A549 (cell line): ENCODE data around the gene BEND4. TPM values are rescaled to one million over a fixed set of nuclear protein-coding genes. Genes with fewer than 3 reads are reported as not detected.

Experiments
- ATAC-seq, 2 experiments: fragments of 200-7000 bp in 1 of 2; fragments of >200 bp in 1 of 2; cut with Nextera tagmentation in 1 of 2; cut with Tn5 transposase in 1 of 2; 3 replicates each; pipeline versions ENCODE4 v1.8.0 to v1.9.1; 2018 to 2020; ENCODE audit warnings: mild to moderate bottlenecking in 1 of 2, moderate library complexity in 1 of 2
- CTCF ChIA-PET: fragments of 300-600 bp; sonication (Branson Sonifier 250); formaldehyde crosslinking; extraction: SDS; loops from one replicate; lab custom pipeline; 2021; ENCODE audit warnings: antibody characterized with exemption, inconsistent platforms; lab: Yijun Ruan, JAX
- POLR2A ChIA-PET: fragments of 350-600 bp; formaldehyde crosslinking; extraction: SDS; loops from one replicate; lab custom pipeline; 2021; ENCODE audit warnings: antibody characterized with exemption, inconsistent platforms; lab: Yijun Ruan, JAX
- DNase-seq, 2 experiments: peaks; one replicate each; pipeline versions ENCODE4 v3.0.0 to v3.0.0-alpha.2; 2011 to 2016; ENCODE audit warnings: low read depth in 1 of 2, low spot score in 1 of 2
- FAIRE-seq: peaks from 2 replicates; lab custom pipeline; 2011; peaks lifted over from hg19 to GRCh38; lab: Jason Lieb, UNC
- H3K27ac ChIP-seq, 2 experiments: fragments of >200 bp; sonication (Bioruptor Twin); formaldehyde crosslinking; 3 replicates each; pipeline ENCODE4 v1.5.1; 2016 to 2017
- H3K4me1 ChIP-seq: fragments of >200 bp; sonication (Bioruptor Twin); formaldehyde crosslinking; 3 replicates; pipeline ENCODE4 v1.6.1; 2016
- H3K4me2 ChIP-seq: fragments of >200 bp; sonication (Bioruptor Twin); formaldehyde crosslinking; 3 replicates; pipeline ENCODE4 v1.6.1; 2016
- H3K4me3 ChIP-seq: fragments of >200 bp; sonication (Bioruptor Twin); formaldehyde crosslinking; 3 replicates; pipeline ENCODE4 v1.5.1; 2016
- H3K9me3 ChIP-seq: fragments of >200 bp; sonication (Bioruptor Twin); formaldehyde crosslinking; 3 replicates; pipeline ENCODE4 v1.6.1; 2016
- BHLHE40 ChIP-seq: IDR thresholded peaks from 2 replicates; pipeline ENCODE4 v1.6.1; 2012; ENCODE audit warnings: low read depth, low read length, inconsistent platforms
- CEBPB ChIP-seq, 2 experiments: fragments of >200 bp in 1 of 2; sonication (Bioruptor Twin) in 1 of 2; formaldehyde crosslinking in 1 of 2; IDR thresholded peaks; 2 replicates each; pipeline ENCODE4 v1.6.1; 2012 to 2016
- CHD4 ChIP-seq: fragments of 200-600 bp; sonication (generic); IDR thresholded peaks from 2 replicates; pipeline ENCODE4 v1.6.1; 2016; ENCODE audit warnings: antibody characterized with exemption, mild to moderate bottlenecking, borderline replicate concordance
- E2F6 ChIP-seq: IDR thresholded peaks from 2 replicates; pipeline ENCODE4 v1.6.1; 2012; ENCODE audit warnings: low read depth, borderline replicate concordance
- EHF ChIP-seq: fragments of 250-450 bp; sonication (Bioruptor Pico); IDR thresholded peaks from 2 replicates; pipeline ENCODE4 v1.5.0; 2020; ENCODE audit warnings: mild to moderate bottlenecking
- EHMT2 ChIP-seq: fragments of 200-600 bp; sonication (generic); IDR thresholded peaks from 2 replicates; pipeline ENCODE4 v1.6.1; 2016; ENCODE audit warnings: antibody characterized with exemption, low read depth, mild to moderate bottlenecking, moderate library complexity
- ESRRA ChIP-seq: fragments of 150-350 bp; IDR thresholded peaks from 2 replicates; pipeline ENCODE4 v1.6.1; 2014; ENCODE audit warnings: mild to moderate bottlenecking, low read length, borderline replicate concordance
- FOSB ChIP-seq: fragments of 250-450 bp; sonication (Bioruptor Pico); IDR thresholded peaks from 2 replicates; pipeline ENCODE4 v1.5.0; 2020; ENCODE audit warnings: mild to moderate bottlenecking, moderate library complexity
- FOXS1 ChIP-seq: fragments of 250-450 bp; sonication (Bioruptor Pico); IDR thresholded peaks from 2 replicates; pipeline ENCODE4 v1.5.0; 2020; ENCODE audit warnings: mild to moderate bottlenecking, moderate library complexity
- HES2 ChIP-seq: fragments of >200 bp; sonication (Bioruptor Twin); formaldehyde crosslinking; IDR thresholded peaks from 2 replicates; pipeline ENCODE4 v1.6.1; 2016
- HEYL ChIP-seq: fragments of 250-450 bp; sonication (Bioruptor Pico); IDR thresholded peaks from 2 replicates; pipeline ENCODE4 v1.8.0; 2021; ENCODE audit warnings: mild to moderate bottlenecking, moderate library complexity
- HOXA7 ChIP-seq: fragments of 250-450 bp; sonication (Bioruptor Pico); IDR thresholded peaks from 2 replicates; pipeline ENCODE4 v1.5.0; 2020; ENCODE audit warnings: mild to moderate bottlenecking, moderate library complexity
- KDM5A ChIP-seq: fragments of 200-600 bp; sonication (generic); IDR thresholded peaks from 2 replicates; pipeline ENCODE4 v1.6.1; 2016; ENCODE audit warnings: antibody characterized with exemption, mild to moderate bottlenecking
- MAFK ChIP-seq: fragments of 450-650 bp; IDR thresholded peaks from 2 replicates; pipeline ENCODE4 v1.6.1; 2014; ENCODE audit not compliant: partially characterized antibody
- MAX ChIP-seq: IDR thresholded peaks from 2 replicates; pipeline ENCODE4 v1.6.1; 2012
- MYC ChIP-seq: IDR thresholded peaks from 2 replicates; pipeline ENCODE4 v1.6.1; 2012; ENCODE audit warnings: mild to moderate bottlenecking, inconsistent platforms, low read length, improper control_type of control experiment, borderline replicate concordance
- NR3C1 ChIP-seq: fragments of >200 bp; sonication (Bioruptor Twin); formaldehyde crosslinking; IDR thresholded peaks from 3 replicates; pipeline ENCODE4 v1.6.1; 2017
- PBX3 ChIP-seq: IDR thresholded peaks from 2 replicates; pipeline ENCODE4 v1.6.1; 2012
- PHF8 ChIP-seq: fragments of 200-600 bp; sonication (generic); IDR thresholded peaks from 2 replicates; pipeline ENCODE4 v1.6.1; 2016; ENCODE audit warnings: low read depth, mild to moderate bottlenecking, antibody characterized with exemption, moderate library complexity, borderline replicate concordance
- POLR2A ChIP-seq: IDR thresholded peaks from 2 replicates; pipeline ENCODE4 v1.6.1; 2012; ENCODE audit warnings: mild to moderate bottlenecking, low read length
- POLR2AphosphoS2 ChIP-seq: conservative IDR thresholded peaks from 2 replicates; pipeline ENCODE4 v1.6.1; 2012; ENCODE audit warnings: low read length, improper control_type of control experiment, inconsistent platforms
- RARB ChIP-seq: fragments of 250-450 bp; sonication (Bioruptor Pico); IDR thresholded peaks from 2 replicates; pipeline ENCODE4 v1.8.0; 2021; ENCODE audit warnings: mild to moderate bottlenecking, moderate library complexity
- RCOR1 ChIP-seq: fragments of 150-350 bp; IDR thresholded peaks from 2 replicates; pipeline ENCODE4 v1.6.1; 2014; ENCODE audit warnings: antibody characterized with exemption, low read length, low read depth
- SMC3 ChIP-seq: fragments of >200 bp; sonication (Bioruptor Twin); formaldehyde crosslinking; IDR thresholded peaks from 3 replicates; pipeline ENCODE4 v1.6.1; 2018; ENCODE audit warnings: inconsistent platforms
- TFCP2L1 ChIP-seq: fragments of 250-450 bp; sonication (Bioruptor Pico); IDR thresholded peaks from 2 replicates; pipeline ENCODE4 v1.5.0; 2021; ENCODE audit warnings: mild to moderate bottlenecking
- USF2 ChIP-seq: fragments of 450-650 bp; IDR thresholded peaks from 2 replicates; pipeline ENCODE4 v1.6.1; 2014; ENCODE audit warnings: antibody characterized with exemption
- ZNF302 ChIP-seq: fragments of 250-450 bp; sonication (Bioruptor Pico); IDR thresholded peaks from 2 replicates; pipeline ENCODE4 v1.9.0; 2021; ENCODE audit warnings: inconsistent platforms, mild to moderate bottlenecking, moderate library complexity
- ZSCAN20 ChIP-seq: fragments of 250-450 bp; sonication (Bioruptor Pico); IDR thresholded peaks from 2 replicates; pipeline ENCODE4 v1.8.0; 2022; ENCODE audit warnings: mild to moderate bottlenecking, moderate library complexity
- WGBS: methylation state at CpG from one replicate; pipeline ENCODE4 v1.1.6; 2017; ENCODE audit errors: missing lambda C conversion rate; 5-methylcytosine and 5-hydroxymethylcytosine counted together
- polyA plus RNA-seq, 4 experiments: library from polyadenylated mRNA; depleted of rRNA in 3 of 4; stranded (reverse); fragments of >200 nt; fragmentation: RNase III in 1 of 4; extraction: RNeasy Plus Mini Kit Qiagen cat#74134 plus additional on column Dnase treatment in 1 of 4; gene quantifications; 2 replicates in 3 of 4; 3 replicates in 1 of 4; pipeline ENCODE4 v1.2.3, GENCODE V29; 2011 to 2017

The BEND4 gene
- polyA plus RNA-seq, 2 of the 4 experiments (the other 2 are of a cell fraction), result not detected

- no peaks in the 10 kb centered on the region for H3K9me3 ChIP-seq
- H3K4me1 ChIP-seq, result no peaks in the 10 kb centered on the region
- H3K27ac ChIP-seq, result no peak overlapping the region
- ChIA-PET POLR2A (no interaction called here), CTCF (no interaction called here)
- ATAC-seq, result no peak
- 0% methylated on average over 1 of the region's 1 CpG for WGBS
- TF ChIP-seq EHF (no peak), ESRRA (no peak), SMC3 (no peak), PBX3 (no peak), HES2 (no peak), PHF8 (no peak), ZNF302 (CRISPR knock-in tag) (no peak), HEYL (CRISPR knock-in tag) (no peak), MAFK (no peak)
- FAIRE-seq, result no peak
- H3K4me2 ChIP-seq, result no peak overlapping the region
- DNase-seq, result no peak
- no peak overlapping the region for H3K4me3 ChIP-seq
These were observed 19.4 kb downstream of the BEND4 start for GRCh38 chr4:42133006-42133405.

GRCh38 chr4:42132099-42132498 lies 20.4 kb downstream of the BEND4 start:
- Histone ChIP-seq H3K4me2 (no peak overlapping the region), H3K4me1 (no peaks in the 10 kb centered on the region), H3K27ac (no peak overlapping the region), H3K4me3 (no peak overlapping the region), H3K9me3 (no peaks in the 10 kb centered on the region)
- ATAC-seq (no peak), FAIRE-seq (no peak), DNase-seq (no peak)
- ChIA-PET CTCF (no interaction called here), POLR2A (no interaction called here)
- TF ChIP-seq POLR2AphosphoS2 (no peak), FOXS1 (CRISPR knock-in tag) (no peak), MAX (no peak), HES2 (no peak), RARB (CRISPR knock-in tag) (no peak), HEYL (CRISPR knock-in tag) (no peak), ZSCAN20 (no peak), EHMT2 (no peak), TFCP2L1 (CRISPR knock-in tag) (no peak), USF2 (no peak), FOSB (CRISPR knock-in tag) (no peak)
- 39% methylated on average over 7 of the region's 7 CpGs for WGBS

GRCh38 chr4:42123071-42123644 lies 29.3 kb downstream of the BEND4 start:
- 23% methylated on average over 2 of the region's 2 CpGs for WGBS
- no peak overlapping the region for H3K27ac ChIP-seq
- no peaks in the 10 kb centered on the region for H3K4me1 ChIP-seq
- TF ChIP-seq HOXA7 (CRISPR knock-in tag), result no peak
- no peak overlapping the region for H3K4me3 ChIP-seq
- ChIA-PET CTCF (no interaction called here), POLR2A (no interaction called here)
- FAIRE-seq, result no peak
- H3K9me3 ChIP-seq, result no peaks in the 10 kb centered on the region
- ATAC-seq, result no peak
- DNase-seq, result no peak
- H3K4me2 ChIP-seq, result no peak overlapping the region

- TF ChIP-seq CEBPB (IDR thresholded peaks at IDR 0.05), result no peak
- TF ChIP-seq KDM5A, result no peak
- TF ChIP-seq FOXS1 (CRISPR knock-in tag), result no peak
- no peak for TF ChIP-seq FOSB (CRISPR knock-in tag)
- no peak for TF ChIP-seq HEYL (CRISPR knock-in tag)
- TF ChIP-seq E2F6, result no peak
- no peak for TF ChIP-seq POLR2A
- TF ChIP-seq CHD4, result no peak
- no peak for TF ChIP-seq ZNF302 (CRISPR knock-in tag)
- TF ChIP-seq MYC, result no peak
- TF ChIP-seq RCOR1, result no peak
- no peak for TF ChIP-seq BHLHE40
- no peak for TF ChIP-seq EHMT2
- no peak for TF ChIP-seq ESRRA
- TF ChIP-seq RARB (CRISPR knock-in tag), result no peak
- TF ChIP-seq ZSCAN20, result no peak
- TF ChIP-seq NR3C1, result no peak
- no peak for TF ChIP-seq EHF
- TF ChIP-seq HES2, result no peak
- Histone ChIP-seq H3K4me1 (no peaks in the 10 kb centered on the region), H3K9me3 (no peaks in the 10 kb centered on the region), H3K27ac (no peak overlapping the region), H3K4me2 (no peak overlapping the region), H3K4me3 (no peak overlapping the region)
- CTCF ChIA-PET, result no interaction called here
- POLR2A ChIA-PET, result no interaction called here
- no peak for DNase-seq
- no peak for ATAC-seq
- FAIRE-seq, result no peak
- 55% methylated on average over 4 of the region's 4 CpGs for WGBS
These were observed 30.2 kb downstream of the BEND4 start for GRCh38 chr4:42122237-42122636.
